GM11168 (cell line): ENCODE data around the gene TBC1D5.

Experiments
- in situ Hi-C: fragments of 300-500 bp; cut with MboI; formaldehyde crosslinking; loops from one replicate; pipeline ENCODE4 v1.12.0; 2022; ENCODE audit warnings: low sequenced_read_pairs; ENCODE audit not compliant: unreplicated experiment

Gene TBC1D5

DNA sequence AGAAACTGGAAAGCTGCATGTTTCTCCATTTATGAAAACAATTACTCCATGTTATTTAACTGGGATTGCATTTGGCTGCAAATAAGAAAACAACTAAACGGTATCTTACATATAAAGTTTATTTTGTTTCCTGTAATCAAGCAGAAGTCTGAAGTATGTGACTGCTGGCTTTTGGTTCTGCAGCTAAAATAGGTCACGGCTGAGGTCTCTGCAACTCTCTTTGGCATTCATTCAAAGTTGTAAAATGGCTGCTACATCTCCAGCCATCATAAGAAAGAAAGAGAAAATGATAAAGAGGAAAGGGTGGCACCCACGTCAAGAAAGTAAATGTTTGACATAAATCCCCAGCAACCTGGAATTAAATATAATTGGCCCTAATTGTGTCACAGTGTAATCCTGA is 406.1 kb downstream of the TBC1D5 start:
- in situ Hi-C loops, result no loop called here

DNA sequence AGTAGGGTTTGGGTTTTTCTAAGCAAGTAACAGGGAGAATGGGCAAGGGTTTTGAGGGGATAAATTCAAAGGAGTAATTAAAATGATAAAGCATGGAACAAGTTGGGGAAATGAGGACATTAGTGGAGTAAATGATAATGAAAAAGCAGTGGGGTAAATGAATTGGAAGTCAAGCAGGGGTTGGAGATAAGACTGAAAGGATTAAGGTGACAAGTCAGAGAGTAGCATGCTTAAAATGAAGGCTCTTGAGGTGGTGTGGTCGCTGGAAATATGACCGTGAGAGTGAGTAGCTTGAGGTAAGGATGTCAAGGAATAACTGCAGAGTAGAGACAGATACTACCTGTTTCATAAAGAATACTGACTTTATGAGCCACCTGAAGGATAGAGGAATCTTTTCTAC is 408.5 kb downstream of the TBC1D5 start:
- in situ Hi-C loops, result no loop called here

DNA sequence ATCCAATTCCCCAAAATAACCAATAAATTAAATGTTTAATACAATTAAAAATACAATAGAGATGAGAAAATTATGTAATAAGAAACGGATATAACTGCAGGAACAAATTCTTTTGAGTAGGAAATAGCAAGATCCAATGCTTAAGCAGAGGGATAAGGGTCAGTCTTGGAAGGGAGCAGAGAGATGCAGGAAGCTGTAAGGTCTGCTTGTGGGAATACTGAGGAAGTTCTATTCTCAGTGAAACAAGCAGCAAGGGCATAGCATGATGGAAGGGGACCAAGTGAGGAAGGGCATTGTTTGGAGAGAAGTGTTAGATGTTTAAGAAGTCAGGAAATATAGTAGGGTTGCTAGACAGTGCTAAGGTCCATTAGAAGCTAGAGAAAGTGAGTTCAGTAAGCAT is 409.0 kb downstream of the TBC1D5 start:
- in situ Hi-C loops, result no loop called here

DNA sequence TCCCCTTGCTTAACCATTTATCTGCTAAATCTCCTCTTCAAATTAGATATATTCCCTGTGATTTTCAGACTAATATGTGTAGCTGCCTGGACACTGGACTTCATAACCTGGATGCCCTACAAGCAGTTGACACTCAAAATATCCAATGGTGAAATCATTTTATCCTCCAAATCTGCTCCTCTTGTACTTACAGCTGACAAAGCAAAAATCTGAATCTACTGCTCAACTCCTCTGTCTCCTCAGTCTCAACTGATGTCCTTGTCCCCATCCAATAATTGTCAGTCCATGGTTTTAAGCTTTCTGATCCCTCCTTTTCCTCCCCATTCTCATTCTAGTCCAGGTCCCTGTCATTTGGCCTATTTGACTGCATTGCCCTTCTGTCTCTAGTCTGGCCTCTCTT is 411.8 kb downstream of the TBC1D5 start:
- in situ Hi-C loops, result no loop called here

DNA sequence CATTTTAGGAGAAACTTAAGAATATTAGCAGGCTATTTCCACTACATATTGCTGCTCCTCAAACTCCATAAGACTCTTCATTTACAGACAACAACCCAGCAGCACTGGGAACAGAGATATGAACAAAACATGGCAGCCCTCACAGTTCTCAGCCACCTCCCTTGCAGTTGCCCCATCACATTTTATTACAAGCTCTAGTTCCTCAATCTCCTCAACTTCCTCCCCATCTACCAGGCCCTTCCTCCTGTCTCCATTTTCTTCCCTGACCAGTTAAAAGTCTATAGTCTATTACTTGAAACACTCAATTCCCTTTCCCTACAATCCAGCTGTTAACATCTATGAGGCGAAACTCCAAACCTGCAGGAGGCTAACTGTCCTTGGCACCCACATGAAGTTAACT is 412.5 kb downstream of the TBC1D5 start:
- in situ Hi-C loops, result no loop called here

DNA sequence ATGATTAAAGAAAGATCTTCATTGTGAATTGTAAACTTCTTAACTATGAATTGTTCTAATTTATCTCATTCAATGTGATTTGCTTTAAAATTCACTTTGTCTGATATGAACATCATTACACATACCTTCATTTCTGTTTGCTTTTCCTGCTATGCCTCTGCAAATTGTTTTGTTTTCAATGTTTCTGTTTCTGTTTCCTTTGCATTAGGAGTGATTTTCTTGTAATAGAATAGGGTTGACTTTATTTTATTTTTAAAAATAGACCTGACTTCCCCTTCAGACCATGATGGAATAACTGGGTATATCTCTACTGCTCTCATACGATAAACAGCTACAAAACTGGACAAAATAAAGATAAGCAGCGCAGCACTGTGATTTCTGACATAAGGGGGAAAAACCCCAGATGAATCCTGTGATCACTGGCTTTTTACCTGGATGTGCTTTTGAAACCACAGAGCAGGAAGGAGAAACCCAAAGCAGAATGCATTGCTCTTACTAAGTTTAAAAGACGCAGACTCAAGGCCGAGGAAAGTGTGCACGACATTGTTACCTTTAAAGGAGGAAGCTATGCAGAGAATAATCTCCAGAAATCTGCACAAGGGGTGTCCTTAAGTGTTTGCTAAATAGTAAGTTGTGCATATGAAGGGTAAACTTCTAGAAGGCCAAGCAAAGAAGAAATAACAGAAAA is 420.2 kb downstream of the TBC1D5 start:
- in situ Hi-C loops, result no loop called here

DNA sequence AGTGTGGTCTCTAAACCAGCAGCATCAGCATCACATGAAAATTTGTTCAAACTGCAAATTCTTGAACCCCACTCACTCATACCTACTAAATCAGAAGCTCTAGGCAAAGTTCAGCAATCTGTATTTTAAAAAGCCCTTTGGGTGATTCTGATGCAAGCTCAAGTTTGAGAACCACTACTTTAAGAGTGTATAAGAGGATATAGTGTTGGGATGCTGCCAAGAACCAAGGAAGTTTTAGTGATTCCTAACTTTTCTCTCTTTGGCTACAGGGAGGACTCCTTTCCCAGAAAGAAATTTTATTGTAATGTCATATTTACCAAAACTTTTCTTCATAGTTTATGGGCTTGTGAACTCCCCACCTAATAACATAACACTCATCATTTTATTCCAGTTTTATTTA is 422.2 kb downstream of the TBC1D5 start:
- in situ Hi-C loops, result no loop called here

DNA sequence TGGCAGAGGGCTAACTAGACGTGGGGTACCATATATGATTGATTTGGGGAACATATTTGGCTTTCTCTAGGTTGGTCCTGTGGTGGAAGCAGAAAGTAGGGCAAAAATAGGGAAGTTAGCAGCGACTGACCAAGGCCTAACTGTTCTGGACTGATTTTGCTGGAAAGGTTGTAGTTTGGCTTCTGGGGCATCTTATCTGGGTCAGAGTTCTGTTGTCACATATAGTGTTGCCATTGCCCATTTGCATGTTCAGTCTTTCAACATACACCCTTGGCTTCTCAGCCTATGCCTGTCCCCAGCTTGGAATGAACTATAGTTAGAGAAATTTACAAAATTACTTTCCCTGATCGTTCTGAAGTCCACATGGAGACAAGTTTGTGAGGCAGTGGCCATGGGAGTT is 426.5 kb downstream of the TBC1D5 start:
- in situ Hi-C loops, result no loop called here

DNA sequence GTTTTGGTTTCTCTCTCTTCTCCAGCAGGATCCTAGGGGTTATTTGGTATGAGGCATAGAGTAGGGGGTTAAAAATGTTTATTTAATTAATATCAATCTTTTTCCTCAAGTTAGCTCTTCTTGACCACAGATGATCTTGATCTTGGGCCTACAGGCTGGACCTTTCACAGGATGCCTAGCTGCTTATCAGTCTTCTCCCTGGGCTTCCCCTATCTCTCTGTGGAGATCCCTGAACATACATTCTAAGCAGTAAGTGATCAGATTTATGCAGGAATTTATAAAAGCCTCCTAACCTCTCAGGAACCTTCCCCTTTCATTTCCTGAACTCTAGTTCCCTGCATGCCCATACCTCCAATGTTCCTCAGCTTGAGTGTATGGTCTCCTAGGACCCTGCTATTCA is 428.3 kb downstream of the TBC1D5 start:
- in situ Hi-C loops, result no loop called here

DNA sequence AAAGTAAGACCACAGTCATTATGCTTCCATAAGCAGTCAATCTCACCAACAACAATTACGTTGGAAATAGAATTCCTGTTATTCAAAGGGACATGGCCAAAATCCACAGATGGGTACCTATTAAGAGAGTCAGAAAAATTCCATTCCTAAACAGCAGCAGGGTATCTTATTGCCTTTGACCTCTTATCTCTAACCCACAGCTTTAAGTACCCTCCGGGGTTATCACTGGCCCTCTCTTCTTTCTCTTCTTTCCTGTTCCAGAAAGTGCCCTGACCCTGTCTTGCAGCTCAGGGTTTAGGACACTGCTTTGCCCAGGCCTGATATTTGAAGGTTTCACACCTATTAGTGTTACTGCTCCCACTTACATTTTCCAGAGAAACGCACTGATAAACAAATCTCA is 428.7 kb downstream of the TBC1D5 start:
- in situ Hi-C loops, result no loop called here

DNA sequence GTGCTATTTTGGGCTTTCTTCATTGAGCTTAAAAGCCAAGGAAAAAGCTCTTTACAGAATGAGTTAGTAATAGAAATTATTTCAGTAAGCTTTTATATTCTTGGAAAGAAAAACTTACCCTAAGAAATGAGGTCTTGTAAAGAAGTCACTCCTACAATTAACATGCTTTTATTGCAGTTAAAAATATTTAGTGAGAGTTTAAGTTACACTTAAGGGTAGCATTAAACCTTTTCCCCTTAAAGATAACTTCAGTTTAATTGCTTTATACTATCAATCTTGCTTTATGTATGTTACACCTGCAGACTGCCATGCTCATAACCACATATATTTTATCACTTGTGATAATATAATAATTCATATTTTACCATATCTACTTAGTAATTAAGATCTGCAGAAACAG is 431.4 kb downstream of the TBC1D5 start:
- in situ Hi-C loops, result no loop called here

DNA sequence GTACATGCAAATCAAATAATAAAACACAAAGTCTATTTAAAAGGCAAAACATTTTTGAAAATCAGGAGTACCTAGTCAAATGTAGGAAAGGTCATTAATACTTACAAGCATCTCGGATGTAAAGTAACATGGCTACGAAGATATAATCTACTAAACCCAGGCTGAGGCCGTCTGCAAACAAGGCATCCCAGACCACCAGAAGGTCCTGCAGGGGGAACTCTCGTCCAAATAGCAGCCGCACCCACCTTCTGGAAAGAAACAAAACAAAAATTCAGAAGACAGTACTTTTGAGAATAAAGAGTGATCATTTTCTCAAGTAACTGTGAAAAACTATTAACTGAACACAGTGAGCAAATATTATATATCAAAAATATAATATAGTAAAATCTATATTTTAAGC is 434.5 kb downstream of the TBC1D5 start:
- in situ Hi-C loops, result no loop called here

DNA sequence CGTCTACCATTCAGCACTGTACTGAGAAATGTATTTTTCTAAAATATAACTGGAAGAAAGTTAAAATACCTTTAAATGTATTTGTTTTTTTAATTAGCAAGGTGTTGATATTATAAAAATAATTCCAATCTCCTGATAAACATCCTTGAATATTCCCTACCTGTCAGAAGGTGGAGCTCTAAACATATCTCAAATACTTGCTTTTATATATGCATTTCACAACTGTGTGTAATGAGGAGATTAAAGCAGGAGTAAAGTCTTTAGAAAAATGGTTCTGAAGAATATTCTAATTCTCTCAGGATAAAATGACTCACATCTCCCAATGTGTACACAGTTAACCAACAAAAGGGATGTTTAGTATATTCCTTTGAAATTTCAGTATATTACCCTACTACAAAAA is 434.9 kb downstream of the TBC1D5 start:
- in situ Hi-C loops, result no loop called here

DNA sequence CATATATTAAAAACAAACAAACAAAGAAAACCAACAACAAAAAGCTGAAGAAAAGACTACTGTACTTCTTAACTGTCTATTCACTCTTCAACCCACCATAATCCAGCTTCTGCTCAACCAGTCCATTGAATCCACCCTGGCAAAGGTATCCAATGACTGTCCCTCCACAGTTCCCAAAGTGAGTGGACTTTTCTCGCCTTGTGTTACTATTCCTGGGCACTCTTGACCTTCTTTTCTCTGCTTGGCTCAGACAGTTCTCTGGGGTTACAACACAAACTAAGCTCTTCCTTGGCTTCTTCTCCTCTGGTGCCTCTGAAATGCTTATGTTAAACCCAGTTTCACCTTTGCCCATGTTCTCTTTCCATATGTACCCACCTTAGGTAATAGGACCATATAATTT is 437.5 kb downstream of the TBC1D5 start:
- in situ Hi-C loops, result no loop called here

DNA sequence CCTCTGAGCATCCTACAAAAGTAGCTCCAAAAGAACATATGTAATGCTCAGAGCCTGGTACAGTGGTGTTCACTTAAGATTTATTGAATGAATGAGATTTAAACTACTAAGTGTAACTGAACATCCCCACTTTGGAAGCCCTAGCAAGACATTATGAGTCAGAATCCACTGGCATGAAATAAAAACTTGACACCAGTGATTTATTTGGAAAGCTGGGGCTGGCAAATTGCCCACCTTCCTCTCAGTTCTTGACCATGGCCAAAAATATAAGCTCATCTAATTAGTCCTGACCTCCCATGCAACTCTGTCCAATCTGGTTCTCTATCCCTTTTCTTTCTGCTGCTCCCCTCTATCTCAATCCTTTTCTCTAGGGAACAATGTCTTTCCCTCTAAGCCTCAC is 439.7 kb downstream of the TBC1D5 start:
- in situ Hi-C loops, result no loop called here

DNA sequence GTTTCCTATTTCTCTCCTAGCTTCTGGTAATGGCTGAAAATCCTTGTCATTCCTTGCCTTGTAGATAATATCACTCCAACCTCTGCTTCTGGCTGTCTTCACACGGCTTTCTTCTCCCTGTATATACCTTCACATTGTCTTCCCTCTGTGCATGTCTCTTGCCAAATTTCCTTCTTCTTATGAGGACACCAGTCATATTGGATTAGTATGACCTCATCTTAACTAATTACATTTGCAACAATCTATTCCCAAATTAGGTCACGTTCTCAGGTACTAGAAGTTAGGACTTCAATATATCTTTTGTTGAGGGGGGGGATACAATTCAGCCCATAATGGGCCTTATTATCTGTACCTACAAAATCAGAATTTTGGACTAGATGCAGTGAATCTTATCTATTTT is 440.3 kb downstream of the TBC1D5 start:
- in situ Hi-C loops, result no loop called here

DNA sequence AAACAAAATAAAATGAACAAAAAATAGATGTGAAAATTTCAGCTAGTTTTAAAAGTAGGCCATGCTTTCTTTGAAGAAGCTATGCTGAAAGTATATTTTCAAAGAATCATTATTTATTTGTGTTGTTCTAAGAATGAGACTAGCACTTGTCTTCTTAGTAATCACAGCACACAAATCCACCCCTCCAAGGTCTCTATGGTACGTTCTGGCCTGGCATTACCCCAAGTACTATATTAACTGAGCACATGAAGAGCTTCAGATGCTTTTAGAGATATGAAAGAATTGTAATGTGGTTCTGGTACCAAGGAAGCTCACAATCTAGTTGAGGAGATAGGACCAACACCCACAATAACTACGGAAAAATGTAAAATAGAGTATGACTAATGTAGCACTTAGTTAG is 441.2 kb downstream of the TBC1D5 start:
- in situ Hi-C loops, result no loop called here

DNA sequence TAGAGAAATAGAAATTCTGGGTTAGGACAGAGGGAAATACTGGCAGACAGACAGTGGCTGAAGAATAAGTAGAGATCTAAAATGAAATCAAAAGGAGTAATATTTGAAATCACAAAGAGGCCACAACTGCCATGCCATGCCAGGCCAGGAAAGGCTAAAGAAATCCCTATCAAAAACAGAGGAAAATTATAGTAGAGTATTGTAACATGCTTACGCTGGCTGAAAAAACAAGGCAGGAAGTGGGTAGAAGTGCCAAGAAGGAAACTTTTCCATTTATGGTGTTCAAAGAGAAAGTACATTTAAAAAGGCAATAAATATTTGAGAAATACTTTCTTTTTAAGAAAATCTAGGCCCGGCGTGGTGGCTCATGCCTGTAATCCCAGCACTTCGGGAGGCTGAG is 442.0 kb downstream of the TBC1D5 start:
- in situ Hi-C loops, result no loop called here

DNA sequence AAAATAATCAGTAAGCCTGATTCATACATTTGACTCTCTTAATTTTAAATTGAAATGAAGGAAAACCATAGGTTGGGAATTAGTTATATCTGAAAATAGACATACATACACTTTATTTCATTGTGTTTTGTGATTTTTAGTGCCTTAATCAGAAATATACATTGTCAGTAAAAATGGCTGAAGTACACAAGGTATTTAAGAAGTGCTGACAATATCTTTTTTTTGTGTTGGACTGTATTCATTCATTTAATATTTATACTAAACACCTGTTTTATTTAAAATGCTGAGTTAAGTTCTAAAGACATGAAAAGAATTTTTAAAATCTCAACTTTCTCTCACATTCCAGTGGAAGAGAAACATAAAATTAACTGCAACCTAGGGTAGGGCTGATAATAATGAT is 444.4 kb downstream of the TBC1D5 start:
- in situ Hi-C loops, result no loop called here

DNA sequence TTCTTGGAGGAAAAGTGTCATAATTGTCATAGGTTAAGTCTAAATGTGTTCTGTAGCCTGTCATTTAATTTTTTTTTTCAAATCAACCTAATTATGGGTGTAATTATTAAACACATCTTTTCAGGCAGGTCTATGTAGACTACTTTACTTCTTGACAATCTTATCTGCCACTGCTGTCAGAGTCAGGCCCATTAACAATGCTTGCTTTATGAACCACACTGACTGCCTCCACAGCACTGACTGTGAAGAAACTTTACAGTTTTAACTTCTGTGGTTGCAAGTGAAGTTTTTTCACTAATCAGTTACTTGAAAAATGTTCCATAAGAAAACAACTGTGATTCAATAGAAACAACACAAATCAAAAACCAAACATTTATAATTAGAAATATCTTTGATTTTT is 449.9 kb downstream of the TBC1D5 start:
- in situ Hi-C loops, result no loop called here

DNA sequence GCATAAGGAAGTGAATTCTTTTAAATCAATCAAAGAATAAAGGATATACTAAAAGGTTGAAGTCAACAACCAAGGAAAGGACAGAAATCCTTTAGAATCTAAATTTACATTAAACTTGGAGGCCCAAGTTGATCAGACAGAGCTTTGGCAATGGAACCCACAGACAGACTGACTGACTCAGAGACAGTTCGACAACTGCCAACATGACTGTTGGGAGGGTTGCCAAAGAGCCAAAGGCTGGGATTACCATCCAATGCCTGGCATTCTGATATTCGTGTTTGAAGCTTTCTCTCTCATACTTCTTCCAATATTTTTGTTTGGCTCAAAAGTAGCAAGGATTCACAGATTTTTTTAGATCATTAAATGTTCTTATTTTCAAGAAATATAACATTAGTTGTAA is 451.5 kb downstream of the TBC1D5 start:
- in situ Hi-C loops, result no loop called here

DNA sequence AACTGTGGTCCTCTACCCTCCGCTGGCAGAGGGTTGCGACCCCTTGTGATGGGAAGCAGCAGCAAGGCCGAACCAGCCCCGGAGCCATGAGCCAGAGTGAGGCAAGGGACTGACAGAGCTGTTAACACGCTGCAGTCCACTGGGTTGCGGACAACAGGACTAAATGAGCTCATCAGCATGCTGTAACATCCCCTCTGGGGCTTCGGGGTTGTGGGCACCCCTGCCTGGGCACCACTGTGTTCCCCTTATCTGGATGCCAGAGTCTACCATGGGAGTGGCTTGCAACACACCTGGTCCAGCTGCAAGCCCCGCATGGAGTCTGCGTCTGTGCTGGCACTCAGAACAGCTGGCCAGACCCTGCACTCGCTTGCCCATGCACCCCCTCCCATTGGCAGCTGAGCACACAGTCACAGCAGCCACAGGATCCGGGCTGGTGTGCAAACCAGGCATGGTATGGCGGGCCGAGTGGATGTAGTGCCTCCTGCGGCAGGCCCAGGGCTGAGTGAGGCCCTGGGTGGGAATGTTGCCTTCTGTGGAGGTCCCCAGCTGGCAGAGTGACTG is 453.5 kb downstream of the TBC1D5 start:
- in situ Hi-C loops, result no loop called here
